Measurements from ENCODE around the gene ZFYVE28. TPM values are rescaled to one million over a fixed set of nuclear protein-coding genes. Genes with fewer than 3 reads are reported as not detected.

ZFYVE28 gene
- total and polyA plus RNA-seq, 10 of the 15 experiments (the other 5 are each of a cell fraction or from before 2014, with no cell fraction given), result 0.06 to 1.9 (median 0.22) TPM; not detected in 1

- no peak; the same call in 1 of the 3 replicates for ATAC-seq
- in situ Hi-C loops (cut with MboI) (no loop called here), intact Hi-C loops (cut with micrococcal nuclease; ENCODE audit: unreplicated experiment) (no loop called here)
- Histone ChIP-seq H3K9me3 (replicated peaks; ENCODE audit: control insufficient read depth, insufficient read depth, low read length) (no peaks in the 10 kb centered on the region; the same call in 2 of the 3 replicates), H3K4me2 (ENCODE audit: control insufficient read depth, insufficient read depth) (no peak overlapping the region), H4K20me1 (ENCODE audit: control insufficient read depth, insufficient read depth) (no peaks in the 10 kb centered on the region), H3K36me3 (ENCODE audit: control insufficient read depth in 2 of 2, insufficient read depth in 2 of 2, low read length in 1 of 2) (no peaks in the 10 kb centered on the region), H3K4me1 (ENCODE audit: control insufficient read depth, insufficient read depth, low read length) (no peaks in the 10 kb centered on the region), H3K79me2 (ENCODE audit: control insufficient read depth, insufficient read depth, low read length) (no peaks in the 10 kb centered on the region), H2AFZ (ENCODE audit: control insufficient read depth, low read depth, low read length) (no peak overlapping the region), H3K27ac (ENCODE audit: control insufficient read depth, insufficient read depth) (no peak overlapping the region), H3K27me3 (replicated peaks in 1 of 2; ENCODE audit: control insufficient read depth in 2 of 2, insufficient read depth in 2 of 2, low read length in 1 of 2) (no peaks in the 10 kb centered on the region), H3K9ac (ENCODE audit: control insufficient read depth, insufficient read depth, low read length) (no peak overlapping the region), H3K4me3 (no peak overlapping the region)
- ChIA-PET POLR2A (no interaction called here), SMC1A (ENCODE audit: uncharacterized antibody, unreplicated experiment) (no interaction called here), CTCF (no interaction called here), RAD21 (ENCODE audit: unreplicated experiment) (no interaction called here)
- FAIRE-seq, result no peak
- no peak for TF ChIP-seq PKNOX1 (IDR thresholded peaks at IDR 0.05)
- 0 out of 2 replicates have a peak, but pooled peaks have one; percentile 20 for TF ChIP-seq BACH1 (IDR thresholded peaks at IDR 0.05; ENCODE audit: borderline replicate concordance)
- TF ChIP-seq PAX8 (IDR thresholded peaks at IDR 0.05), result no peak
- TF ChIP-seq IRF3 (IDR thresholded peaks at IDR 0.05), result no peak
- TF ChIP-seq CHD2 (IDR thresholded peaks at IDR 0.05; ENCODE audit: borderline replicate concordance, low read depth, low read length), result 0 out of 2 replicates have a peak, but pooled peaks have one; percentile 28
- BruUV-seq (replicated peaks), result no TSS peak
- DNase-seq (ENCODE audit: low read depth, low spot score), result no peak
- WGBS (ENCODE audit: insufficient coverage, insufficient replicate concordance, low lambda C conversion rate, missing lambda C conversion rate), result 62% methylated on average over 44 of the region's 47 CpGs
Observed at GRCh38 chr4:2364654-2365053, 53.8 kb downstream of the ZFYVE28 start.

Data from GM12878 (cell line).